ENCODE data around the gene PRTG.

DNA sequence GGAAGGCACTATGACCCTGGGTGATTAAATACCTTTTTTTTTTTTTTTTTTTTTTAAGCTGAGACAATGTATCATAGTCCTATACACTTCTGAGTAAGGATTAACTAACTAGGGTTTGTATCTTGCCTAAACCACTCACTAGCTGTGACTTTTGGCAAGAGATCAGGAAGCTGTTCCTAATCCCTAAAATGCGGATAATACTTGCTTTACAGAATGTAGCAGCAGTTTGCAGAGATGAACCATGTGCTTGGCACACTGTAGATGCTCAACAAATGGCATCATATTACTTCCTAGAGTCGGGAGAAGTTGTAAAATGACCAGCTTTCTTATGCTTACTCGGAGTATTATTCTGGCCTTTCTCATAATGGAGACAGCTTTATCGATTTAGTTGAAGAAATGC lies 129.2 kb downstream of the PRTG start:
- no peak for TF ChIP-seq POLR2AphosphoS5 (IDR thresholded peaks at IDR 0.05)
- TF ChIP-seq POLR2A (IDR thresholded peaks at IDR 0.05; ENCODE audit: low read depth), result no peak
